GM21786 (cell line): ENCODE data around the gene CENPB.

Experiments used
- ATAC-seq: cut with Tn5 transposase; IDR thresholded peaks from one replicate; pipeline ENCODE4 v1.9.1; 2021; ENCODE audit not compliant: unreplicated experiment

CENPB gene

DNA sequence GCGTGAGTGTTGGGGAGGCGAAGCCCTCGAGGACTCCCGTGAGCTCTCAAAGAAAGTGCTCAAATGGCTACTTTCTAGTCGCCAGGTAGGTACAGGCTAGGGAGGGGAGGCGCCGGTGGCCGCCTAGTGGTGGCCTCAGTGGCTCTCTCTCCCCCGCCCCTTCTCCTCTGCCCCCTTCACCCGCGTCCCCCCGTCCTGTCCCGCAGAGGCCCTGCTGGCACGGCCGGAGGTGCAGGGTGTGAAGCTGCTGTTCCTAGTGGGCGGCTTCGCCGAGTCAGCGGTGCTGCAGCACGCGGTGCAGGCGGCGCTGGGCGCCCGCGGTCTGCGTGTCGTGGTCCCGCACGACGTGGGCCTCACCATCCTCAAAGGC is 35.2 kb downstream of the CENPB start:
- no peak for ATAC-seq

DNA sequence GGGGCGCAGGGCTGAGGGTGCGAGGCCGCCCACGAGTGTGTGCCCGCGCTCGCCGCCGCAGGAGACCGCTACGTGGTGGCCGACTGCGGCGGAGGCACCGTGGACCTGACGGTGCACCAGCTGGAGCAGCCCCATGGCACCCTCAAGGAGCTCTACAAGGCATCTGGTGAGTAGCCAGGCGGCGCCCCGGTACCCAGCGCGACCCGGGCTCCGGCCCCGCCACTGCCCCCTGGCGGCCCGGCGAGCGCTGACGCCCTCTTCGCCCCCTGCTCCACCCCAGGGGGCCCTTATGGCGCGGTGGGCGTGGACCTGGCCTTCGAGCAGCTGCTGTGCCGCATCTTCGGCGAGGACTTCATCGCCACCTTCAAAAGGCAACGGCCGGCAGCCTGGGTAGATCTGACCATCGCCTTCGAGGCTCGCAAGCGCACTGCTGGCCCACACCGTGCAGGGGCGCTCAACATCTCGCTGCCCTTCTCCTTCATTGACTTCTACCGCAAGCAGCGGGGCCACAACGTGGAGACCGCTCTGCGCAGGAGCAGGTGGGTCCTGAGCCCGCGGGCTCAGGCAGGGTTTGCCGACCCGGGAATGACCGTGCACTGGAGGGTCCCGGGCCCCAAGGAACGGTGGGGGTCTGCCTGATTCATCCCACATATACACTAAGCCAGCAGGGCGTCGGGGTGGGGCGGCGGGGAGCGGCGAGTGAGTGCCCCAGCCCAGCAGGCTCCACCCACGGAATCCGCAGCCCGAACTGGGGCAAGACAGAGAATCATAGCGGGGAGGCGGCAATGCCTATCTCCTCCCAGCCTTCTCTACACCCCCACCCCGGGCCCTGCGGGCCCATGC is 36.6 kb downstream of the CENPB start:
- ATAC-seq: no peak

DNA sequence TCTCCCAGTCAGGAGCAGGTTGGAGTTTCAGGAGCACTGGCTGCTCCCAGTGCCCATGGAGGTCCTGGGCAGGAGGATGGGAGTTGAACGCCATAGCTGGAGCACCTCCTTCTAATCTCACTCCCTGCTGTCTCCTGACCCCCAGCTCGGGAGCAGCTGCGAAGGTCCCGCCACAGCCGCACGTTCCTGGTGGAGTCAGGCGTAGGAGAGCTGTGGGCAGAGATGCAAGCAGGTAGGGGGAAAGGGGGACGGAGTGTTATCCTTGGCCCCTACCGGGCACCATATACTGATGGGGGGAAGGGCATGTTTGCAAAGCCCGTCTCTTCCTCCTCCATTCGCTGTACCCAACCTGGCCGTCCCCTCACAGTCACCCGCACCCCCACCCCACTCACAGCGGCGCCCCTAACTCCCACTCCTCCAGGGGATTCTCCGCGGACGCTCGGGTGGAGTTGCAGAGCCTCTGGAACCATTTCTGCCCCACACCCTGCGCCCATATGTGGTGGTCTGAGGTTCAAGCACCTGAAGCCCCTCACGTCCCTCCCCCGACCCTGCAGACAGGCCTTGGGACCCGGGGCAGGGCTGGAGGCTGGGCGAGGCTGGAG is 37.4 kb downstream of the CENPB start:
- ATAC-seq: no peak

GRCh38 chr20:3748073-3748472 is 38.5 kb downstream of the CENPB start:
- ATAC-seq: no peak

DNA sequence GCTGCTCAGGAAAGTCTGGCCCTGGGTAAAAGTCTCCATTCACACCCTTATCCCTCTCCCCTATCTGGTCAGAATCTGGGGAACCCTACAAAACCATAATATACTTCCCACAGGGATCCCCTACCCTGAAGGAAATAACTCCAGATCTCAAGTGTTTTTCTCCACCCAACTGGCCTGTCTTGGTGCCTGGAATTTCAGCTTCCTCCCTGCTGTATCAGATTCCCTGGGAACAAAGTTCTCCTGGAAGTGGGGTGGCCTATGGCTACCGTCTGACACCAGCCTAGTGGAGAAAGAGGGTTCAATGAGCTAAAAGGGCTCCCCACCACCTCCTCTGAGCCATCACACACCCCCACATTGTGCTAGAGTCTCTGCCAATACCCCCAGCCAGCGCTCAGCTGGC is 39.1 kb downstream of the CENPB start:
- ATAC-seq: no peak

DNA sequence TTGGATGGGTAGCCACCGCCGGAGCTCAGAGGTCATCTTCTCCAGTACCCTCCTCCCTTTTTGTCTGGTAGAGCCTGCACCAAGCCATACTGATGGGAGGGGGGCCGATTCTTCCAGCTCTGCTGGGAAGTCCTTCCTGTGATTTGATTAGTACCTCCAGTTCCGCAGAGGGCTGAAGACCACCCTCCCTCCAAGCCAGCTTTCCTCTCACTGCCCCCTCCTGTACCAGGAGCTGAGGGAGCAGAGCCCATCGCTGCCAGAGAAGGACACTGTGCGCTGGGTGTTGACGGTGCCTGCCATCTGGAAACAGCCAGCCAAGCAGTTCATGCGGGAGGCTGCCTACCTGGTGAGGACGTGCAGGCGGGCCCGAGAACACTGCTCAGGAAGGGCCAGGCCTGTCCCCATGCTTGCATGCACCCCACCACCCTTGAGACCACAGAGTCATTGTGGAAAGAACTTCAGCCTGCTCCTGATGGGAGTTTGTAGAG is 40.8 kb downstream of the CENPB start:
- no peak for ATAC-seq

DNA sequence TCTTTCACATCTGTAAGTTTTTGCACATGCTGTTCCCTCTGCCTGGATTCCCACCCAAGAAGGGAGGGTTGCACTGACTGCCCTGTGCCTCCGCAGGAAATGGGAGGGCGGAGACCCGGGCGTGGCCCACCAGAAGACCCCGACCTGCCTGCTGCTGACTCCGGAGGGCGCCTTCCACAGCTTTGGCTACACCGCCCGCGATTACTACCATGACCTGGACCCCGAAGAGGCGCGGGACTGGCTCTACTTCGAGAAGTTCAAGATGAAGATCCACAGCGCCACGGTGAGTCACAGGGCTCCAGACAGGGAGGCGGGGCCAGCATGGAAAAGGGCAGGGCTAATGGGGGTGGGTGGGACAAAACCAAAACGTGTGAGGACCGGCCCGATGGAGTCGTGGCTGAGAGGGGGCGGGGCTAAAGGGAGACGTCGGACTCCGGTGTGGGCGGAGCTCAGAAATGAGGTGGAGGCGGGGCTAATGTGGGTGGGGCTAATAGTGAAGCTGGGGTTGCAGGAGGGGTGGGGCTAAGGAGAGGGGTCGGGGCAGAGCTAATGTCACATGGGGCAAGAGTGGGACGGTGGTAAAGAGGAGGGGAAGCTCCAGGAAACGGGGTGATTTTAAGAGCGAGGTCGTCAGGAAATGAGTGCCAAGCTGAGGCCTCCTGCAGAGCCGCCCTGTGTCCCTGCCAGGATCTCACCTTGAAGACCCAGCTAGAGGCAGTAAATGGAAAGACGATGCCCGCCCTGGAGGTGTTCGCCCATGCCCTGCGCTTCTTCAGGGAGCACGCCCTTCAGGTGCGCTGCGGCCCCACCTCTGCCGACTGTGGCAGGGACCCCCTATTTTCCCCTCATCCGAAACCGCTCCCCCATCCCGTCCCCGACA is 41.5 kb downstream of the CENPB start:
- no peak for ATAC-seq

DNA sequence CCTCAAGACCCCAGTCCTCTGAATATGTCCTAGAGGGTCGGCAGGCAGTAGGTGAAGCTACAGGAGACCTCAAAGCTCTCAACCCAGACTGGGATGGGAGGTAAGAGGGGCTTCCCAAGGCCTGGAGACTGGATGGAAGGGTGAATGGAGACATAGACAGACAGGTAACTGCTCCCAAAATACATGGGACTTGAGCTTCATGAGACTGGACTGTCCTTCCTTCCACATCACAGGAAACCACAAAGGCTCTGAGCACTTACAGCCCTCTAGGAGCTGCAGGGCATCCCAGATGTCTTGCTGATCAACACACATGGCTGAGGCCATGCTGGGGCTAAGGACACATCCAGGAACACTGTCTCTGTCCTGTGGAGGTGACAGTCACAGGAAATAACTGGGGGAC is 42.5 kb downstream of the CENPB start:
- ATAC-seq: no peak

- no peak for ATAC-seq
Measured at GRCh38 chr20:3743251-3743650, 43.3 kb downstream of the CENPB start.

DNA sequence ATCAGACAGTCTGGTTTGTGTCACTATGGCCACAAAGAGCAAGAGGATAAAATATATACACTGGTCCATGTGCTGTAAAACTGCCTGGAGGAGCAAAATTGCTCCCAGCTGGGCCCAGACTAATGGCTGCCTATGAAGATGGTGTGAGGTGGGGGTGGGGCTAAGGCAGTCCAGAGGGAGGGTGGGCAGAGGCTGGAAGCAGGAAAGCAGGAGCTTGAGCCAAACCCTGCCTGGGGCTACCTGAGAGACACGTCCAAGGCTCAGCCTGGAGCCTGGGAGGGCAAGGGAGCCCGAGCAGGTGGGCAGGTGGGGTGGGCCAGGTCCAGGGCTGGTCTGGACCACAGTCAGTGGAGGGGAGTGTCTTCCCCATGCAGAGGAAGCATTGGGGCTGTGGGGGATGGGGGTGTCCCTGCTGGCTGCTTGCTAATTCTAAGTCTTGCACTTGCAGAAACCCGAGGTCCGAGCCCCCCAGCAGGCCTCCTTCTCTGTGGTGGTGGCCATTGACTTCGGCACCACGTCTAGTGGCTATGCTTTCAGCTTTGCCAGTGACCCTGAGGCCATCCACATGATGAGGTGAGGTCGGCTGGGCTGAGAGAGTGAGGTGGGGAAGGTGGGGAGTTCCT is 44.6 kb downstream of the CENPB start:
- ATAC-seq: no peak

DNA sequence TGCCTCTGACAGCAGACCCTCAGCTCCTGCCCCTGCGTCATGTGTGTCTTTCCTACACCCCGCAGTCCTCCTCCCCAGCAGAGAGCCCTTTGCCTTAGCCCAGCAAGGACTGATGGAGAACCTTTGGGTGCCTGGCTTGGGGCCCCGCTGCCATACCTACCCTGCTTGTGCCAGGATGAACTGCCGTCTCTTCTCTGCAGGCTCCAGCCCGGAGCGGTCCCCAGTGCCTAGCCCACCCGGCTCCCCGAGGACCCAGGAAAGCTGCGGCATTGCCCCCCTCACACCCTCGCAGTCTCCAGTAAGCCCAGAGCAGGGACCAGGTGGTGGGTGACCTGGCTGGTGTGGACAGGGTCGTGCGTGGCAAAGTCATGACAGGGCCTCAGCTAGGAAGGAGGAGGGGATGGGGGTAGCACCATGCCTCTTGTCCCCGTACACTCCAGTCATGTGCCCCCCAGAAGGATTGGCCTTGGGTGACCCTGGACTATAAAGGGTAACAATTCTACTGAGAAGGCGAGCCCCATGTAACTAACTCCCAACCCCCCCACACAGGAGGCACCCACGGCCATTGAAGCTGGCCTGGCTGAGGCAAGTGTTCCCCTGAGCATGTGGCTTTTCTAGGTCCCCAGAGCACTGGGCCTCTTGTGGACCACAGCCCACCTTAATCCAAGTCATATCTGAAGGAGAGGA is 45.8 kb downstream of the CENPB start:
- ATAC-seq: no peak

DNA sequence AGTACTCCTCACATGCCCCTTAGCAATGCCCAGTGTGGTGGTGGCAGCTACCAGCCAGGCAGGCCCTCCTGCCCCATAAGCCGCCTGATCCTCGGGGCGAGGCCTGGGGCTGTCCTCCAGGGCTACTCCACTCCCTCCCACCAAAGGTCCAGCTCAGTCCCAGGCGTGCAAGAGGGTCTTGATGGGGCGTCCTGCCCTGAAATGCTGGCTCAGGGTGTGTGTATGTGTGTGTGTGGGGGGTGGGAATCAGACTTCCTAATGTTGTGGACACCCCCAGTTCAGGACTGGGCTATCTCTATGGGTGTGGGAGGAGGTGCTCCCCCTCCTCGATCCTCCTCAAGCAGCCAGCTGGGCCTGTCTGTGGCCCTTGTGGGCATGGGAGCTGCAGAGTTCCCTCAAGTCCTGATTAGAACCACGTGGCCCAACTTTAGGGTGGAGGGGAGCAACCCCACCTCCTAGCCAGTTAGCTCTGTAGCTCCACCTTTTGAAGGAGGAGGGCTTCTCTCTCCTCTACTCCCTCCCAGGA is 46.6 kb downstream of the CENPB start:
- ATAC-seq: no peak

- no peak for ATAC-seq
Measured at GRCh38 chr20:3739054-3739925, 47.2 kb downstream of the CENPB start.

DNA sequence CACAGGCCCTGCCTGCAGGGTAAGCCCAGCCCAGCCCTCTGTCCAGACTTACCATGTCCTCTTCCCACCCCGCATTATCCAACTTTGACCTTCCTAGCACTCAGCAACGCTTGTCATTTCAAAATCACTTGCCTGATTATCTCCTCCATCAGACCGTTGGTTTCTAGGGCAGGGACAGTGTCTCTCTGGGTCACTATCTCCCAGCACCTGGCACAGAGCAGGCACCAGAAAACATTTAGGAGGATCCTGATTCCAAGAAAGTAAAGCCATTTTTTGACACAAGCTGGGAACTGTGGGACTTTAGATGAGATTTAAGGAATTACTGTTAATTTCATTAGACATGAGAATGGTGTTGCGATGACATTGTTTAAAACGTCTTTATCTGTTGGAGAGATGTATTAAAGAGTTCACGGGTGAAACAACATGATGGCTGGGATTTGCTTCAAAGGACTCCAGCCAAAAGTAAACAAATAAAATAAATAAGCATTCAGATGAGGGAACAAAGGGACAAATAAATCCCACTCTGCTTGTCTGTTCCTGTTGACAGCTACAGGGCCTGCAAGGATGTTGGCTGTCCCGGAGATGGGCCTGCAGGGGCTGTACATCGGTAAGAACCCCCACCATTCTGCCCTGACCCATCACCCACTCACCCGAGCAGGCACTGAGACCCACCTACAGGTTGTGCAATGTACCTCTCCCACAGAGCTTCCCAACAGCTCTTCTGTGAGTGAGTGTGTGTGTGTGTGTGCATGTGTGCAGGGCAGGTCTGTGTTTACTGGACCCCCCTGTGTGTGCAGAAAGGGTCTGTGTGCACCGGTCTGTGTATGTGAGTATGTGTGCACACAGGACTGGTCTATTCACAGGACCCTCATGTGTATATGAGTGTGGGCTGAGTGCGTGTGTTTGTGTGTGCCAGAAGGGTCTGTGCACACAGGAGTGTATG is 48.2 kb downstream of the CENPB start:
- ATAC-seq: no peak

GRCh38 chr20:3735768-3736167 is 50.8 kb downstream of the CENPB start:
- ATAC-seq: no peak

DNA sequence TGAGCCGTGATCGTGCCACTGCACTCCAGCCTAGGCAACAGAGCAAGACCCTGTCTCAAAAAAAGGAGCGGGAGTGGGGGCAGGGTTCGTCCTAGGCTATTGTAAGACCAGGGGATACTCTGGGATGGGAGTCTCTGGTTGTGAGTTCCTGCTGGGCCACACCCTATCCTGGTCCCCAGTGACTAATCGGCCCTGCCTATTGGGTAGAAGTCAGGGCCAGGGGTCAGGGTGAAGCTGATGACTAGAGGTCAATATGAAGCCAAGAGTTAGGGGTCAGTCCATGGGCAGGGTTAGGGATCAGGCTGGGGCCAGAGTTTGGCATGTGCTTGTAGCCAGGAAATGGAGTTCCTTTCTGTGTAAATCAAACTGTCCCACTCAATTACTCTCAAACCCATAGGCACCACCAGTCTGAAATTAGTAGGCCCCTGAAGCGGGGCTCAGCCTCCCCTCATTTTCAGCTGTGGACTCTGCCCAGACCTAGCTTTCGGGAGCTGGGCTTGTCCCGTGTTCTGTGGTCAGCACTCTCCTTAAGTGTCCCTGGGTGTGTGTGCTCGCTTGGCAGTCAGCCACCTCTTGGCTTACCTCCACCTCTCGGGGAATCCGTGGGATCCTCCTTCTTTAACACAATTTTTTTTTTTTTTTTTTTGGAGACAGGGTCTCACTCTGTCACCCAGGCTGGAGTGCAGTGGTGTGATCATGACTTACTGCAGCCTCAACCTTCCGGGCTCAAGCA is 52.3 kb downstream of the CENPB start:
- no peak for ATAC-seq
